ENCODE data around the gene TGM4.
A peak's percentile ranks its signal among the peaks of the same experiment; 100 is the strongest.

TGM4 gene

DNA sequence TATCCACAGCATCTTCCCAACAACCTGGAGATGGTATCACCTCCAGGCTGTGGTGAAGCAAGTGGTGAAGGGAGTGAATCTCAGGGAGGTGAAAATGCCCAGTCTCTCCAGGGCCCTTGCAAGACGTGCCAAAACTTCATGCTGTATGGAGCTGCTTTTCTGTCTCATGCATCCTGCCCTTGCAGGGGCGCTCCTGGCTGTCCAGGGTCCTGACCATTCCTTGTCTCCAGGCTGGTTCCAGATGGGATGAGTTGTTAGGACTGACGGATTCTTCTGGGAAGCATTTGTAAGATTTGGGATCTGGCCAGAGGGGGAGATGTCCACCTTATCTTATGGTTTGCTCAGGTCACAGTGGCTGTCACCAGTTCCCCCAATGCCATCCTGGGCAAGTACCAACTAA is 15.8 kb downstream of the TGM4 start:
- TF ChIP-seq, protein P1, sequence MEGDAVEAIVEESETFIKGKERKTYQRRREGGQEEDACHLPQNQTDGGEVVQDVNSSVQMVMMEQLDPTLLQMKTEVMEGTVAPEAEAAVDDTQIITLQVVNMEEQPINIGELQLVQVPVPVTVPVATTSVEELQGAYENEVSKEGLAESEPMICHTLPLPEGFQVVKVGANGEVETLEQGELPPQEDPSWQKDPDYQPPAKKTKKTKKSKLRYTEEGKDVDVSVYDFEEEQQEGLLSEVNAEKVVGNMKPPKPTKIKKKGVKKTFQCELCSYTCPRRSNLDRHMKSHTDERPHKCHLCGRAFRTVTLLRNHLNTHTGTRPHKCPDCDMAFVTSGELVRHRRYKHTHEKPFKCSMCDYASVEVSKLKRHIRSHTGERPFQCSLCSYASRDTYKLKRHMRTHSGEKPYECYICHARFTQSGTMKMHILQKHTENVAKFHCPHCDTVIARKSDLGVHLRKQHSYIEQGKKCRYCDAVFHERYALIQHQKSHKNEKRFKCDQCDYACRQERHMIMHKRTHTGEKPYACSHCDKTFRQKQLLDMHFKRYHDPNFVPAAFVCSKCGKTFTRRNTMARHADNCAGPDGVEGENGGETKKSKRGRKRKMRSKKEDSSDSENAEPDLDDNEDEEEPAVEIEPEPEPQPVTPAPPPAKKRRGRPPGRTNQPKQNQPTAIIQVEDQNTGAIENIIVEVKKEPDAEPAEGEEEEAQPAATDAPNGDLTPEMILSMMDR (conservative IDR thresholded peaks at IDR 0.05; ENCODE audit: low read length): no peak
- DNase-seq (ENCODE audit: low read depth): no peak
- H3K4me3 ChIP-seq (ENCODE audit: low read length): no peak overlapping the region

DNA sequence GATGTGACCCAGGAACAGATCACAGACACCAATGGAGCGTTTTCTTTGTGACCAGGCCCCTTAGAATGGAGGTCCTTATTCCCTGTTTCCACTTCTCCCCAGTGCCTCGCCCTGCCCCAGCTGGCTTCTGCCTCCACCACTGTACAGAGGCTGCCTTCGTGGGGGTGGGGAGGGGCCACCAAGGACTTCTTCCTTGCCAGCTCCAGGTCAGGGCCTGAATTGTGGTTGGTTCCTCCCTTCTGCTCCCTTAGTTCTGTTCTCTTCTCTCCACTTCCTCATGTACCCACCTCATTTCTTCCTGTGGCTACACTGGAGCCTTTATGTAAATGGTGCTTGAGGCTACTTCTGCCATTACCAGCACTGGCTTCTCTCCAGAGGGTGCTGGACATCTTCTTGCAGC is 16.4 kb downstream of the TGM4 start:
- H3K4me3 ChIP-seq (ENCODE audit: low read length): no peak overlapping the region
- TF ChIP-seq, protein P1 (conservative IDR thresholded peaks at IDR 0.05; ENCODE audit: low read length): no peak
- DNase-seq (ENCODE audit: low read depth): no peak

DNA sequence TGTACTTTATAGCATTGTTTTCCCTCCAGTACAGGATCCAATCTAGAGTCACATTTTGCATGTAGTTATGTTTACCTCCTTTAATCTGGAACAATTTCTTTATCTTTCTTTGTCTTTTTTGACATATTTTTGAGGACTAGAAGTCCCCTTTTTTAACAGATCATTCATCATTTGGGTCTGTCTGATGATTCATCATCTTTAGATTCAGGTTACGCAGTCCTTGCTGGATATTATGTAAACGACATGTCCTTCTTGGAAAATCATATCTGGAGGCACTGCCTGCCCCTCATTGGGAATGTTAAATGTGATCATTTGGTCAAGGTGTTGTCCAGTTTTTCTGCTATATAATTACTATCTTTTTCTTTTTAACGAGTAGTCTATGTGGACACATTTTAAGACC is 18.3 kb downstream of the TGM4 start:
- H3K4me3 ChIP-seq (ENCODE audit: low read length): no peak overlapping the region
- TF ChIP-seq, protein P1 (conservative IDR thresholded peaks at IDR 0.05; ENCODE audit: low read length): no peak
- DNase-seq (ENCODE audit: low read depth): no peak

DNA sequence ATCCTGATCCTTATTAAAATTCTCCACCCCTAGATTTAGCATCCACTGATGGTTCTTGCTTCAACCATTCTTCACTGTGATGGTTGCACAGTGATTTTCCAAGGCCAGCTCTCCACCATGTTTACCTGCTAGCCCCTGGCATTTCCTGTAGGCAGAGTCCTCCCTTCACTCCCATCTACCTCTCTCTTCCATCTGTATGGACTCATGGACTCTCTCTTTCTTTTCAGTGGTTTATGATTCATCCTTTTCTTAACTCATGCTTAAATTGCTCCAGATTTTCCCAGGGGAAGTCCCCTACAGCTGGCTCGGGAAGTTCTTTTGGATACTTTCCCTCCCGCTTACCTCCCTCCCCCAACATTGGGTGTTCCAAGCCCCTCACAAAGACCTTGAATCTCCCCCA is 18.7 kb downstream of the TGM4 start:
- DNase-seq (ENCODE audit: low read depth): peak; percentile 59
- TF ChIP-seq, protein P1 (conservative IDR thresholded peaks at IDR 0.05; ENCODE audit: low read length): no peak

DNA sequence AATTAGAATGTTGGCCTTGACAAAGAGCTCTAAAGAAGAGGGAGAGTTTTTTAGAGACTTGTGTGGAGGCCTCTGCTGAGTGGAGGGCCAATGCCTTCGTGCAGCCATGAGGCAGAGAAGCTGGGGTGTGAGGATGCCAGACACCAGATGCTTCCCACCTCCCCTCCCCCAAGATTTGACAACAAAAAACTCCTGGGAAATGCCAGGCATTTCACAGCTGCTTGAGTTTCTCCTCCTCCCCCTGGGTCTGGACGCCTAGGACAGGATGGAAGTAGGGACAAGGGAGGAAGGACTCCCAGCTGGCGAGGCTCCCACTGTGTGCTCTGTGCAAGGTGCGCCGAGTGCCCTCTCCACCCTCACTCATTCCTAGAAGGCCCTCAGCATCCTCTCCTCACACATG is 20.1 kb downstream of the TGM4 start:
- DNase-seq (ENCODE audit: low read depth): peak; percentile 55
- TF ChIP-seq, protein P1 (conservative IDR thresholded peaks at IDR 0.05; ENCODE audit: low read length): no peak
- no peak overlapping the region for H3K4me3 ChIP-seq (ENCODE audit: low read length)

More for the DNA sequence above, 18.7 kb downstream of the TGM4 start:
- no peak overlapping the region for H3K4me3 ChIP-seq (ENCODE audit: low read length)

DNA sequence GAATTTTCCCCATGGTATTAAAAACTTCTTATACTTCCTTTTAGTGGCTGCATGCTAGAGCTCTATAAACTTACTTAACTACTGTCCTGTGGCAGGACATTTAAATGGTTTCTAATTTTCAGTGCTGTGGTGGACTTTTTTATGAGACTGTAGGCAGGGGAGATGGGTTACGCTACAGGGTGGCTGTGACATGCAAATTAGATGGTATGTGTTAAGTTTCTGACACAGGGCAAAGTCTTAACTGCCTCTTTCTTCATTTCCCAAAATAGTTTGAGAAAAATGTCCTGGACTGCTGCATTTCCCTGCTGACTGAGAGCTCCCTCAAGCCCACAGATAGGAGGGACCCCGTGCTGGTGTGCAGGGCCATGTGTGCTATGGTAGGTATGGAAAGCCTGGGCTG is 22.0 kb downstream of the TGM4 start:
- no peak for DNase-seq (ENCODE audit: low read depth)
- no peak overlapping the region for H3K4me3 ChIP-seq (ENCODE audit: low read length)
- TF ChIP-seq, protein P1 (conservative IDR thresholded peaks at IDR 0.05; ENCODE audit: low read length): no peak

DNA sequence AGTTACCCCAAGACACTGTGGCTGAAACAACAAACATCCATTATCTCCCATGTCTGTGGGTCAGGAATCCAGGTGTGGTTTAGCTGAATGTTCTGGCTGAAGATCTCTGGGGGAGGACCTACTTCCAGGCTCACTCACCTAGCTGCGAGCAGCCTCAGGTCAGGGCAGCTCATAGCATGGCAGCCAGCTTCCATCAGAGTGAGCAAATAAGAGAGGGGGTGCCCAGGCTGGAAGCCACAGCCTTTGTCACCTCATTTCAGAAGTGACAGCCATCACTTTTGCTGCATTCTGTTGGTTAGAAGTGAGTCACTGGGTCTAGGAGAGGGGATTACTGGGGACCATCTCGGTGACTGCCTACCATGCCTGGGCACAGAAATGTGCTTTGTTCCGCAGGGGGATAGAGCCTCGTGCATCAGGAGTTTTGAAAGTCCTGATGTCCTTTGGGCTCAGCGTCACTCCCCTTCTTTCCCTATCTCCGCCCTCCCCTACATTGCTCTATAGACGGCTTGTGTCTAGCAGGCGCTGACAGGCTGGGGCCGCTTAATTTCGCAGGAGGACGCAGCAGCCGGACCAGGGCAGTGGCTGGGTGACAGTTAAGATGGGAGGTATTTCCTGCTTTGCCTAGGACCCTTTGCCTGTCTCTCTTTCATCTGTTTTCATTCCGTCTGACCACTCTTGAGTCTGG is 25.4 kb downstream of the TGM4 start:
- no peak overlapping the region for H3K4me3 ChIP-seq (ENCODE audit: low read length)
- TF ChIP-seq, protein P1 (conservative IDR thresholded peaks at IDR 0.05; ENCODE audit: low read length): no peak
- no peak for DNase-seq (ENCODE audit: low read depth)
